Endothelial cell of umbilical vein (primary cell): ENCODE measurements around the gene RMDN2. TPM values are rescaled to one million over a fixed set of nuclear protein-coding genes. Genes with fewer than 3 reads are reported as not detected.

Experiments
- BruUV-seq: library from RNA; stranded (reverse); fragments of 400-500 nt; replicated peaks from 2 replicates; lab custom pipeline; 2021; lab: Mats Ljungman, UMichigan
- CTCF ChIA-PET: fragments of 300-600, 350-600 bp; sonication (Branson Sonifier 250); formaldehyde crosslinking; loops from one replicate; lab custom pipeline; 2021; ENCODE audit warnings: antibody characterized with exemption, inconsistent platforms; lab: Charles Lee
- POLR2A ChIA-PET: fragments of 300-600, 350-600 bp; sonication (Branson Sonifier 250); formaldehyde crosslinking; loops from one replicate; lab custom pipeline; 2021; ENCODE audit warnings: antibody characterized with exemption, inconsistent platforms; lab: Charles Lee
- DNase-seq: peaks from one replicate; pipeline ENCODE4 v3.0.0-alpha.2; 2011; ENCODE audit warnings: low read depth, low spot score
- FAIRE-seq: peaks from 2 replicates; lab custom pipeline; 2011; peaks lifted over from hg19 to GRCh38; lab: Jason Lieb, UNC
- H2AFZ ChIP-seq: 2 replicates; pipeline ENCODE4 v1.6.0; 2012; ENCODE audit warnings: low read depth, low read length, control low read depth, inconsistent platforms
- H3K27ac ChIP-seq: 2 replicates; pipeline ENCODE4 v1.5.1; 2011; ENCODE audit warnings: low read depth, mild to moderate bottlenecking, control low read depth, low read length, moderate library complexity; ENCODE audit not compliant: insufficient read depth
- H3K27me3 ChIP-seq, 2 experiments: 2 replicates each; pipeline versions ENCODE4 v1.6.0 to v1.6.1; 2011; ENCODE audit warnings: low read length in 2 of 2, mixed read lengths in 1 of 2; ENCODE audit not compliant: control insufficient read depth in 2 of 2, insufficient read depth in 2 of 2
- H3K36me3 ChIP-seq, 2 experiments: 2 replicates in 1 of 2; 3 replicates in 1 of 2; pipeline ENCODE4 v1.5.1; 2011; ENCODE audit warnings: low read length in 2 of 2, mild to moderate bottlenecking in 1 of 2, moderate library complexity in 1 of 2; ENCODE audit not compliant: control insufficient read depth in 2 of 2, insufficient read depth in 2 of 2; ENCODE audit errors: extremely low read depth in 1 of 2
- H3K4me1 ChIP-seq: 3 replicates; pipeline ENCODE4 v1.5.1; 2011; ENCODE audit warnings: mild to moderate bottlenecking, low read length; ENCODE audit not compliant: control insufficient read depth, insufficient read depth; ENCODE audit errors: extremely low read depth
- H3K4me2 ChIP-seq: 2 replicates; pipeline ENCODE4 v1.6.1; 2011; ENCODE audit warnings: low read length, control low read depth, mixed read lengths; ENCODE audit not compliant: insufficient read depth
- H3K4me3 ChIP-seq, 3 experiments: fragments of 200-600 bp in 1 of 3; sonication (generic), shearing (Covaris generic) in 1 of 3; replicated peaks in 1 of 3; 2 replicates each; pipeline ENCODE4 v1.5.1; 2011 to 2016; ENCODE audit warnings: control low read depth in 3 of 3, low read length in 3 of 3, mild to moderate bottlenecking in 2 of 3, inconsistent platforms in 1 of 3, low read depth in 1 of 3, moderate library complexity in 1 of 3; ENCODE audit not compliant: insufficient read depth in 1 of 3
- H3K79me2 ChIP-seq: 2 replicates; pipeline ENCODE4 v1.6.0; 2012; ENCODE audit warnings: low read length, inconsistent platforms; ENCODE audit not compliant: control insufficient read depth, insufficient read depth
- H3K9ac ChIP-seq: replicated peaks from 2 replicates; pipeline ENCODE3; 2011; ENCODE audit warnings: low read length, control low read depth; ENCODE audit not compliant: insufficient read depth; ENCODE audit errors: extremely low read depth
- H3K9me1 ChIP-seq: replicated peaks from 3 replicates; pipeline ENCODE4 v1.6.0; 2011; ENCODE audit warnings: mild to moderate bottlenecking, low read length; ENCODE audit not compliant: control insufficient read depth, insufficient read depth; ENCODE audit errors: extremely low read depth
- H3K9me3 ChIP-seq: replicated peaks from 2 replicates; pipeline ENCODE4 v1.5.1; 2012; ENCODE audit warnings: low read length, inconsistent platforms; ENCODE audit not compliant: control insufficient read depth, insufficient read depth
- H4K20me1 ChIP-seq: replicated peaks from 2 replicates; pipeline ENCODE3; 2011; ENCODE audit warnings: mild to moderate bottlenecking, low read length; ENCODE audit not compliant: control insufficient read depth, insufficient read depth; ENCODE audit errors: extremely low read depth
- CTCF ChIP-seq, 2 donors: IDR thresholded peaks; 1 replicate in 1 of 2; 2 replicates in 1 of 2; pipeline ENCODE4 v1.5.1; 2011; ENCODE audit warnings: low read length in 2 of 2, mild to moderate bottlenecking in 2 of 2, moderate library complexity in 2 of 2, control low read depth in 1 of 2, inconsistent platforms in 1 of 2, low read depth in 1 of 2; ENCODE audit not compliant: insufficient read depth in 1 of 2; ENCODE audit errors: extremely low read depth in 1 of 2
- EZH2 ChIP-seq: IDR thresholded peaks from 2 replicates; pipeline ENCODE4 v1.6.1; 2012; ENCODE audit warnings: borderline replicate concordance, low read depth, mild to moderate bottlenecking, moderate library complexity, low read length, inconsistent platforms; ENCODE audit not compliant: severe bottlenecking
- FOS ChIP-seq: IDR thresholded peaks from 2 replicates; pipeline ENCODE4 v1.6.1; 2011; ENCODE audit warnings: mild to moderate bottlenecking, low read length, moderate library complexity, borderline replicate concordance; ENCODE audit not compliant: insufficient read depth
- GATA2 ChIP-seq: IDR thresholded peaks from 2 replicates; pipeline ENCODE4 v1.7.0; 2011; ENCODE audit warnings: low read depth, mild to moderate bottlenecking, moderate library complexity, mixed read lengths, low read length; ENCODE audit not compliant: insufficient read length, insufficient read depth
- JUN ChIP-seq: IDR thresholded peaks from 2 replicates; pipeline ENCODE4 v1.6.1; 2011; ENCODE audit warnings: borderline replicate concordance, low read depth; ENCODE audit not compliant: insufficient read length, insufficient read depth
- MYC ChIP-seq: IDR thresholded peaks from one replicate; pipeline ENCODE4 v1.6.1; 2011; ENCODE audit warnings: mild to moderate bottlenecking, low read depth, low read length
- POLR2A ChIP-seq: IDR thresholded peaks from 2 replicates; pipeline ENCODE4 v1.6.1; 2012; ENCODE audit warnings: low read depth, mild to moderate bottlenecking, control low read depth, low read length
- POLR2AphosphoS5 ChIP-seq: IDR thresholded peaks from 2 replicates; pipeline ENCODE4 v1.6.1; 2012; ENCODE audit warnings: low read depth, mild to moderate bottlenecking, control low read depth, low read length, moderate library complexity; ENCODE audit not compliant: insufficient read depth
- dilution Hi-C: fragments of 300-500 bp; cut with MboI; formaldehyde crosslinking; loops from one replicate; pipeline ENCODE4 v1.15.0; 2019; ENCODE audit warnings: low sequenced_read_pairs; ENCODE audit not compliant: extremely low pct_ligation_motif_present
- intact Hi-C: fragments of 100-400 bp; cut with micrococcal nuclease; formaldehyde crosslinking; loops from one replicate; pipeline ENCODE4 v1.10.0; 2022
- polyA plus RNA-seq, 4 experiments: library from polyadenylated mRNA; depleted of rRNA in 3 of 4; stranded (reverse) in 3 of 4; unstranded in 1 of 4; fragments of >200 nt; gene quantifications; 2 replicates each; pipeline versions ENCODE4 v1.2.1 to v1.2.3, GENCODE V29; 2011 to 2012; ENCODE audit warnings: missing spikeins in 1 of 4
- total RNA-seq: library from RNA; stranded (reverse); gene quantifications from 2 replicates; pipeline ENCODE4 v1.2.3, GENCODE V29; 2021
- TF ChIP-seq, protein P1 (sequence below): IDR thresholded peaks from 2 replicates; pipeline ENCODE4 v1.6.1; 2011; ENCODE audit not compliant: insufficient read depth, insufficient read length

The RMDN2 gene
- total and polyA plus RNA-seq, 2 donors (not counting 3 experiments of a cell fraction or from before 2014, with no cell fraction given) = 0.97 to 2.8 TPM

GRCh38 chr2:37906131-37906530 lies 19.0 kb upstream of the RMDN2 start:
- no peak overlapping the region for H3K4me2 ChIP-seq
- H3K9ac ChIP-seq = no peak overlapping the region
- no peaks in the 10 kb centered on the region for H3K9me3 ChIP-seq
- H4K20me1 ChIP-seq = no peaks in the 10 kb centered on the region
- DNase-seq = no peak
- H3K9me1 ChIP-seq = no peaks in the 10 kb centered on the region
- H3K27me3 ChIP-seq = peaks cover 5% of the 10 kb centered on the region in 2 experiments
- TF ChIP-seq MYC (no peak), EZH2 (no peak)
- BruUV-seq = no TSS peak
- H3K27ac ChIP-seq = no peak overlapping the region
- no peak overlapping the region for H2AFZ ChIP-seq
- dilution Hi-C loops = no loop called here
- CTCF ChIA-PET = interaction anchor here (1.0 to 1.6 kb wide), 3 partner anchors 20 to 368 kb away, joined by 3 read pairs; no protein-coding TSS in a partner anchor
- POLR2A ChIA-PET = no interaction called here
- no peaks in the 10 kb centered on the region for H3K4me1 ChIP-seq
- intact Hi-C loops = no loop called here
- no peaks in the 10 kb centered on the region for H3K36me3 ChIP-seq
- FAIRE-seq = no peak
- H3K79me2 ChIP-seq = no peaks in the 10 kb centered on the region
- no peak overlapping the region for H3K4me3 ChIP-seq

DNA sequence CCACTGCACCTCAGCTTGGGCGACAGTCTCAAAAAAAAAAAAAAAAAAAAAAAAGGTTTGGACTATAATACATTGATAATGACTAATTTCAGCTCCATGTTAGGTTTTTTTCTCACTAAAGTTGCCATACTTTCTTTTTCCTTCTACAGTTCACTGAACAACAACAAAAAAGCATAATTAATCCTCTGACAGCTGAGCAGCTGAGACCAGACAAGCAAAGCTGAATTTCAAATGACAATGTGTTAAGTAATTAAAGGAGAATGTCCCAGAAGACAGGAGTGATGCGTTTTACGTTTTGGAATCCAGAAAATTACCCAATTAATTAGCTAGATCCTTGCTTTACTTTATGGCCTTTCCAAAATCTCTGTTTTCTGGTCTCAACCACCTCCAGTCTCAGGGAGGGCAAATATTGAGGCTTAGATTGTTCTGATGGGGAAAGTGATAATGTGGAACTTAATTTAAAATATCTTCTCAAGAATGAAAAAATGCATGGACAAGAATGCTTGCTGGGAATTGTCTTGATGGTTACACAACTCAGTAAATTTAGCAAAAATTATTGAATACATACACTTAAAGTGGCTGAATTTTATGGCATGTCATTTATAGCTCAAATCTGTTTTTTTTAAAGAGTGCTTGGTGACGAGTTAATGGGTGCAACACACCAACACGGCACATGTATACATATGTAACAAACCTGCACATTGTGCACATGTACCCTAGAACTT lies 17.4 kb upstream of the RMDN2 start:
- POLR2A ChIA-PET = no interaction called here
- no peaks in the 10 kb centered on the region for H3K9me1 ChIP-seq
- no peaks in the 10 kb centered on the region for H3K36me3 ChIP-seq
- CTCF ChIA-PET = interaction anchor here (0.8 to 1.6 kb wide), 5 partner anchors 9 to 367 kb away, joined by 3 to 4 read pairs (median 3); no protein-coding TSS in a partner anchor
- H3K4me1 ChIP-seq = no peaks in the 10 kb centered on the region
- no peak overlapping the region for H2AFZ ChIP-seq
- no TSS peak for BruUV-seq
- no peak overlapping the region for H3K4me2 ChIP-seq
- no peaks in the 10 kb centered on the region for H4K20me1 ChIP-seq
- no peaks in the 10 kb centered on the region for H3K9me3 ChIP-seq
- DNase-seq (no peak), FAIRE-seq (no peak)
- no peak overlapping the region for H3K27ac ChIP-seq
- H3K9ac ChIP-seq = no peak overlapping the region
- peaks cover 0 to 2% of the 10 kb centered on the region in 2 experiments for H3K27me3 ChIP-seq
- dilution Hi-C loops (no loop called here), intact Hi-C loops (no loop called here)
- H3K79me2 ChIP-seq = no peaks in the 10 kb centered on the region
- no peak for TF ChIP-seq EZH2
- no peak for TF ChIP-seq JUN
- TF ChIP-seq FOS = no peak
- TF ChIP-seq GATA2 = no peak
- TF ChIP-seq CTCF (IDR thresholded peaks at IDR 0.05; ENCODE audit: extremely low read depth in 1 of 2, insufficient read depth in 1 of 2, low read depth in 1 of 2, low read length in 2 of 2) = no peak
- TF ChIP-seq MYC = no peak
- TF ChIP-seq POLR2A = no peak
- TF ChIP-seq, protein P1, sequence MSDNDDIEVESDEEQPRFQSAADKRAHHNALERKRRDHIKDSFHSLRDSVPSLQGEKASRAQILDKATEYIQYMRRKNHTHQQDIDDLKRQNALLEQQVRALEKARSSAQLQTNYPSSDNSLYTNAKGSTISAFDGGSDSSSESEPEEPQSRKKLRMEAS = no peak
- TF ChIP-seq POLR2AphosphoS5 = no peak
- no peak overlapping the region for H3K4me3 ChIP-seq
